ENCODE data around the gene LRRC4B. TPM values are rescaled to one million over a fixed set of nuclear protein-coding genes. Genes with fewer than 3 reads are reported as not detected.

The LRRC4B gene
- total RNA-seq, 1 donor from 2014 or later = 0.69 TPM

GRCh38 chr19:50514346-50515167, 53.7 kb downstream of the LRRC4B start:
- H3K4me3 ChIP-seq (ENCODE audit: low read depth, low read length) = no peak overlapping the region
- TF ChIP-seq CTCF (conservative IDR thresholded peaks at IDR 0.05; ENCODE audit: low read depth, low read length) = no peak
- DNase-seq (ENCODE audit: low read depth) = no peak

DNA sequence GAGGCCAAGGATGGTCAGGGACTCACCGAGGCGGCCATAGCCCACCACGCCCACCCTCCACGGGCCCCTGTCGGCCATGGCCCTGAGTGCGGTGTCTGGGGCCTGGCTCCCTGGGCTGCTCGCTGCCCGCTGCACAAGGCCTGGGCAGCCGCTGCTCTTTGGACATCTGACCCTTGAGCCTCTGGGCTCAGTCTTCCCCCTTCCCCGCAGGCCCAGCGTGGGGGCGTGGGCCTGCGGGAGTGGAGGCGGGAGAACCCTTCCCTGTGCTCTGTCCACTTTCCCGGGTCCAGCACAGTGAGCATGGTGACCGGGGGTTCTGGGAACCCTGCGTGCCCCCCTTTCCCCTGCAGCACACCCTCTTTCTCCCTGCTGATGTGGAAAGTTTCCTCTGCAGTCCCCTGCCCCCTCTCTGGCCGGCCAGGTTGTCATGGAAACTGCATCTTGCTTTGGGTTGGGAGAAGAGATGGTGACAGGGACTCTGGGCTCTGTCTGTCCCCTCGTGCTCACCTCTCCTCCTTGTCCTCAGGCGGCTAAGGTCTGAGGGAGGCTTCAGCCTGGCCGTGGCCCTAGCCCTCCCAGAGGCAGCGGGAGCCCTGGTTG, 54.4 kb downstream of the LRRC4B start, which contains the start of gene ASPDH:
Gene ASPDH, minus strand, starts transcription at position 168 of the 600 bp plus-strand sequence. Its CDS starts 90 bp downstream, at position 78.
- DNase-seq (ENCODE audit: low read depth) = no peak
- H3K4me3 ChIP-seq (ENCODE audit: low read depth, low read length) = no peak within 1 kb of the TSS
- no peak for TF ChIP-seq CTCF (conservative IDR thresholded peaks at IDR 0.05; ENCODE audit: low read depth, low read length)

DNA sequence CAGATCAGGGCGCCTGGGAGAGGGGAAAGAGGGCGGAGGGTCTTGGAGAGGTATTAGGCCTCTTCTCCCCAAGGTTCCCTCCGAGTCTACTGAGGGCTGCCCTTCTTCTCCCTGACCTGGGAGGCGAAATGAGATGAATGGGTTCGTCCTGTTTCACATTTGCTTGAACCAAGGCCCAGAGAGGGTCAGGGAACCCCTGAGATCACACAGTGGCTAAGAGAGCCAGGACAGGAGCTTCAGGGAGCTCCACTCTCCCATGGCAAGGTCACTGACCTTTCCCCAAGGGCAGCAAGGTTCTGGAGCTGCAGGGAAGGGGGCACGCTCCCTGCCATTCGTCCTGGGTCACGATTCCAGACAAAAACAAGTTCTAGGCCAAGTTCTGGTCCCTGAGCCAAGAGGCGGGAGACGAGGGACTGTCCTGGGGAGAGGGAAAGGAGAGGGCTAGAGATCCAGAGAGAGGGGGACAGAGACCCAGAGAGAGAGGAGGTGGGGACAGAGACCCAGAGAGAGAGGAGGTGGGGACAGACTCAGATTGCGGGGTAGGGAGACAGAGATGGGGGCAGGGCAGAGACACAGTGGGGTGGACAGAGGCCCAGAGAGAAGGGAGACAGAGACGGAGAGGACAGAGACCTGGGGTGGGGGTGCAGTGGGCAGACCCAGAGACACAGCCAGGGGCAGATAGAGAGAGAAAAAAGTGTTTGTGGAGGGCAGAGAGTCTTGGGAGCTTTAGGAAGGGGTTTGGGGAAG, 55.1 kb downstream of the LRRC4B start:
- H3K4me3 ChIP-seq (ENCODE audit: low read depth, low read length) = no peak overlapping the region
- no peak for DNase-seq (ENCODE audit: low read depth)
- no peak for TF ChIP-seq CTCF (conservative IDR thresholded peaks at IDR 0.05; ENCODE audit: low read depth, low read length)

DNA sequence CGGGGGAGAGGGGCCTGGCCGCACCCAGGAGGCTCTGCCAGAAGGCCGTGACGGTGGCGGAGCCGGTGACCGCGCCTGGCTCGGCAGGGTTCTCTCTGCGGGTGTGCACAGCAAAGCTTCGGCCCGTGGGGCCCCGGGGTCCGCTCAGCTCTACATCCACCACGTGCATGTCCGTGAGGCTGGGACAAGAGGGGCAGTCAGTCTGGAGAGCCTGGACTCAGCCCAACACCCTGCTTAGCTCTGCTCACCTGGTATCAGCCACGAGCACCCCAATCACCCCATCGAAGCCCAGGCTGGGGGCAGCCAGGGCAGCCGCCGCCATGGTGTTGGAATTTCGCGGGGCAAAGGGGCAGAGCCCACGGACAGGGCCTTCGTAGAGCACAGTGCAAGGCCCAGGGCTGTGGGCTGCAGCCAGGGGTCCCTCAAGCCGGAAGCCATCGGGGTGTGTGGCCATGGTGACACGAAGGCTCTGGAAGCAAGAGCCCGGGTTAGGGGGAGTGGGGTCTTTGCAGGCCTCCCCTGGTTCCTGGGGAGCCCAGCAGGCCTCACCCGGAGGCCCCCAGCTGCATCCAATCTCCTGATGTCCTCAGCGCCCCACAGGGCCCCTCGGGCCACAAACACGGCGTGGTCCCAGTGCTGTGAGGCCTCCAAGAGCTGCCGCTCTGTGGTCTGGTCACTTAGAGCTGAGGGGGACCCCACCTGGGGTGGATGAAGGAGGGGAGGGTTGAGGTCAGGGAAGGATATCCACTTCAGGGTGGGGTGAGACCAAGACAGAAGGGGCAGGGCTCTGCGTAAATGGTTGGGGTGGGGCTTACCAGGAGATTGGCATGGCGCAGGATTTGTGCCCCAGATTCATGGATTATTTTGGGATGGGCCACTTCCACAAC, 55.9 kb downstream of the LRRC4B start:
- TF ChIP-seq CTCF (conservative IDR thresholded peaks at IDR 0.05; ENCODE audit: low read depth, low read length) = no peak
- DNase-seq (ENCODE audit: low read depth) = no peak
- peak overlapping the region; percentile 97 for H3K4me3 ChIP-seq (ENCODE audit: low read depth, low read length)

DNA sequence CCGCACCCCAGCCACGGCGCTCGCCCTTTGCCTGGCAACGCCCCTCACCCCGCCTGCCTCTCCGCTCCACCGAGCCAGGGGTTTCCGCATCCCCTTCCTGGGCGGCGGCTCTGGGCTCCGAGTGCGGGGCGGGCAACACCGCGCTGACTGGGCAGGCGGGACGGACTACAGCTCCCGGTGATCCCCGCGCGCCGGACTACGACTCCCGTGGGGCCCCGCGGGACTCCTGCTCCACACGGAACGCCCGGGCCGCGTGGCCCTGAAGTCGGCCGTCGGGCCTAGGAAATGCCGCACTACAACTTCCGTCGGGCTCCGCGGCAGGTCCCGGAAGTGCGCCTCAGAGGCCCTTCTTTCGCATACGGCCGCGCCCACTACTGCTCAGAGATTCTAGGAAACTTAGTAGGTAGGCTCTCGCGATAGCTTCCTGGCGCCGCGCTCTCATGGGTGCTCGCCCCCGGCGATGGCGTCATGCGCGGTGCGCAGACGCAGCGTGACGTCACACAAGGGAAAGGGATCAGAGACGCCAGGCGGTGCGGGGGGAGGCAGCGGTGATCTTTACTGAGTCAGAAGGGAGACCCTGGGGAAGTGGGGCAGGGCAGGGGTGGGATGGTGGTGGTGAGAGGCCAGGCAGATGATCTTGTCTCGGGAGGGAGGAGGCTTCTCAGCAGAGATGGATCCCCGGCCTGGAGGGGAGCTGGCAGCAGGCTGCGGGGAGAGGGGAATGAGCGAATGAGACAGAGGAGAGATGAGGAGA, 57.0 kb downstream of the LRRC4B start, which contains the start of gene JOSD2:
Gene JOSD2, minus strand, starts transcription at position 123 of the 754 bp plus-strand sequence. CDS start 760 bp downstream, outside the sequence.
- TF ChIP-seq CTCF (conservative IDR thresholded peaks at IDR 0.05; ENCODE audit: low read depth, low read length) = no peak
- H3K4me3 ChIP-seq (ENCODE audit: low read depth, low read length) = peak within 1 kb of the TSS; percentile 97
- peak; percentile 83 for DNase-seq (ENCODE audit: low read depth)
